DND-41 (cell line): ENCODE data around the gene PACRG.

Experiments used
- EZH2 ChIP-seq: IDR thresholded peaks from 3 replicates; pipeline ENCODE4 v1.6.1; 2012; ENCODE audit warnings: borderline replicate concordance, low read depth, mild to moderate bottlenecking, moderate library complexity, low read length, inconsistent platforms; ENCODE audit not compliant: severe bottlenecking
- TF ChIP-seq, protein P1 (sequence below): IDR thresholded peaks from 2 replicates; pipeline ENCODE4 v1.5.1; 2012; ENCODE audit warnings: borderline replicate concordance, low read length, moderate library complexity, mild to moderate bottlenecking; ENCODE audit not compliant: poor library complexity, severe bottlenecking; ENCODE audit errors: extremely low read depth

DNA sequence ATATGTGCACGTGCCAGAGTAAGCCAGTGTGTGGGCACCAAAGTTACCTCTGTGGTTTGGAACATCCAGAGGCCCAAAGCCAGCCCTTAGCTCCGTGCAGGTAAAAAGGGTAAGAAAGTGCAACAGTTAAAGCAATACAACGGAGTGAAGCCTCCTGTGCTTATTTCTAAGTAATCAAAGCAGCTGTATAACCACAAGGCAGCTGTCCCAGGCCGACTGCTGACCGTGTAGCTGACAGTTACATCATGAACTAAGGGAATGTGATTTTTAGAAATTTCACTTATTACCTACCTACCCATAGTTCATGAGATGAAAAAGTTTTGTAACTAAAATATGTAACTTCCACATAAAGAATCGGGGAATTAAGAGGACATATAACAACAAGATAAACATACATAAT lies 565.5 kb downstream of the PACRG start:
- TF ChIP-seq, protein P1, sequence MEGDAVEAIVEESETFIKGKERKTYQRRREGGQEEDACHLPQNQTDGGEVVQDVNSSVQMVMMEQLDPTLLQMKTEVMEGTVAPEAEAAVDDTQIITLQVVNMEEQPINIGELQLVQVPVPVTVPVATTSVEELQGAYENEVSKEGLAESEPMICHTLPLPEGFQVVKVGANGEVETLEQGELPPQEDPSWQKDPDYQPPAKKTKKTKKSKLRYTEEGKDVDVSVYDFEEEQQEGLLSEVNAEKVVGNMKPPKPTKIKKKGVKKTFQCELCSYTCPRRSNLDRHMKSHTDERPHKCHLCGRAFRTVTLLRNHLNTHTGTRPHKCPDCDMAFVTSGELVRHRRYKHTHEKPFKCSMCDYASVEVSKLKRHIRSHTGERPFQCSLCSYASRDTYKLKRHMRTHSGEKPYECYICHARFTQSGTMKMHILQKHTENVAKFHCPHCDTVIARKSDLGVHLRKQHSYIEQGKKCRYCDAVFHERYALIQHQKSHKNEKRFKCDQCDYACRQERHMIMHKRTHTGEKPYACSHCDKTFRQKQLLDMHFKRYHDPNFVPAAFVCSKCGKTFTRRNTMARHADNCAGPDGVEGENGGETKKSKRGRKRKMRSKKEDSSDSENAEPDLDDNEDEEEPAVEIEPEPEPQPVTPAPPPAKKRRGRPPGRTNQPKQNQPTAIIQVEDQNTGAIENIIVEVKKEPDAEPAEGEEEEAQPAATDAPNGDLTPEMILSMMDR = no peak
- TF ChIP-seq EZH2 = no peak
